ENCODE measurements around the gene SOX6. TPM values are rescaled to one million over a fixed set of nuclear protein-coding genes. Genes with fewer than 3 reads are reported as not detected.

SOX6 gene
- total and polyA plus RNA-seq, 5 experiments from 2014 or later = 0.26 TPM; not detected in 4

- H3K36me3 Mint-ChIP-seq = no peaks in the 10 kb centered on the region
- peaks cover 0 to 1% (median 0%) of the 10 kb centered on the region in 4 donors for H3K4me1 Mint-ChIP-seq
- POLR2A ChIA-PET = no interaction called here
- H3K9me3 Mint-ChIP-seq = peaks cover 0 to 9% (median 2%) of the 10 kb centered on the region in 9 donors
- H3K4me3 Mint-ChIP-seq = no peak overlapping the region
- ATAC-seq (no peak), DNase-seq (no peak)
- H3K27ac Mint-ChIP-seq = no peak overlapping the region
- H3K27me3 Mint-ChIP-seq = peaks cover 0 to 13% (median 11%) of the 10 kb centered on the region in 5 donors
Measured at GRCh38 chr11:15941206-15941770, 415.1 kb downstream of the SOX6 start.

DNA sequence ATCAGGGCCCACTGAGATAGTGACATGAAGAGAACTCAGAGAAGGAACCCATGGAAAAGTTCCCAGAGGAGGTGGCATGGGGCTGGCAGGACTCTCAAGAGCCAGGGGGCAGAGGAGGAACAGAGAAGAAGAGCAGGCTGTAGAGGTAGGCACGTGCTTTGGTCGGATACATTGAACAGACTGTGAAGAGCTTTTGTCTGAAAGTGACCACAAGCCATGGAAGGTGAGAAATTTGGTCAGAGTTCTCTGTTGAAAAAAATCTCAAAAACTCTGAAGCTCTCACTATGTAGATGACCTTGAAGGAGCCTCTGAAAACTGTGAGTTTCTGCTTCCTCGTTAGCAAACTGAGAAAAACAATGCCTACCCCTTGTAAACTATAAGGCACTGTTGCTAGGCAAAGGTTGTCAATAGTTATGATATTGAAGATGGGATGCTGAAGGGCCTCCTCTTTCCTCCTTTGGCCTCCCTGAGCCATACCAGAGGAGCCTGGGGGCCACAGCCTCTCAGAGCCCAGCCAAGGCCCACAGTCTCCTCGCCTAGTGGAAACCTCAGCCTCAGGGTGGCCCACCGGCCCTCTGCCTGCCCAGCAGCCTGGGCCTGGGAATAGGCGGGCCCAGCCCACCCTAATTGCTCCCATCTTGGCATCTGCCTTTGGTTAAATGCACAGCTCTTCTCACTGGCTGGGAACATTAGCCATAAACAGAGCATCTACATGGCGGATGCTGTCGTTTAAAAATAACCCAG lies 415.7 kb downstream of the SOX6 start:
- Mint-ChIP-seq H3K36me3 (no peaks in the 10 kb centered on the region), H3K9me3 (peaks cover 0 to 9% (median 2%) of the 10 kb centered on the region in 9 donors)

DNA sequence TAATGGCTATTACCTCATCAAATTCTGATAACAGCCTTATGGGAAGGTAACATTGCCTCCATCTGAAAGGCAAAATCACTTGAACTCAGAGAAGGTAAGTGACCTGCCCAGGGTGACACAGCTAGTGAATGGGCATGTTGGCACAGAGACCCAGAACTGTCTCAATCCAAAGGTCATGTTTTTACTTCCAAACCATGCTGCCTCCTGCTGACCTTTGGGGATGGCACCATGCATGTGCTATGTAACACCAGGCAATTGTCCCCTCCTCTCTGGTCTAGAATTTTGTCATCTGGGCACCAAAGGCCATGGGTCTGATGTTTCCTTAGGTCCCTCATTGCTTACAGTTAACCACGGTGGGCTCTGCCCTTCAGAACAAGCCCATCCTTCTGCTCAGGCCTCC lies 417.4 kb downstream of the SOX6 start:
- ATAC-seq (no peak), DNase-seq (no peak)
- Mint-ChIP-seq H3K4me3 (no peak overlapping the region), H3K36me3 (no peaks in the 10 kb centered on the region), H3K27ac (no peak overlapping the region), H3K4me1 (peaks cover 0 to 1% (median 0%) of the 10 kb centered on the region in 4 donors), H3K9me3 (peaks cover 0 to 6% (median 0%) of the 10 kb centered on the region in 9 donors), H3K27me3 (peaks cover 0 to 13% (median 11%) of the 10 kb centered on the region in 5 donors)
- POLR2A ChIA-PET = no interaction called here

More for the DNA sequence above, 415.7 kb downstream of the SOX6 start:
- ATAC-seq = no peak
- peaks cover 0 to 1% (median 0%) of the 10 kb centered on the region in 4 donors for H3K4me1 Mint-ChIP-seq
- no peak overlapping the region for H3K4me3 Mint-ChIP-seq
- POLR2A ChIA-PET = no interaction called here
- H3K27me3 Mint-ChIP-seq = peaks cover 0 to 13% (median 11%) of the 10 kb centered on the region in 5 donors
- H3K27ac Mint-ChIP-seq = peak overlapping the region in 1 of 10 donors; percentile 26
- DNase-seq = no peak

- ATAC-seq (no peak), DNase-seq (no peak)
- POLR2A ChIA-PET = no interaction called here
- H3K27me3 Mint-ChIP-seq = peaks cover 1 to 13% (median 11%) of the 10 kb centered on the region in 5 donors
- peaks cover 0 to 6% (median 0%) of the 10 kb centered on the region in 9 donors for H3K9me3 Mint-ChIP-seq
- H3K27ac Mint-ChIP-seq = no peak overlapping the region
- H3K4me3 Mint-ChIP-seq = no peak overlapping the region
- H3K36me3 Mint-ChIP-seq = no peaks in the 10 kb centered on the region
- peaks cover 0 to 1% (median 0%) of the 10 kb centered on the region in 4 donors for H3K4me1 Mint-ChIP-seq
Measured at GRCh38 chr11:15938121-15938611, 418.2 kb downstream of the SOX6 start.

GRCh38 chr11:15937601-15938120 lies 418.7 kb downstream of the SOX6 start:
- peaks cover 0 to 1% (median 0%) of the 10 kb centered on the region in 4 donors for H3K4me1 Mint-ChIP-seq
- ATAC-seq (no peak), DNase-seq (no peak)
- no peaks in the 10 kb centered on the region for H3K36me3 Mint-ChIP-seq
- H3K27ac Mint-ChIP-seq = no peak overlapping the region
- peaks cover 1 to 13% (median 11%) of the 10 kb centered on the region in 5 donors for H3K27me3 Mint-ChIP-seq
- POLR2A ChIA-PET = no interaction called here
- H3K4me3 Mint-ChIP-seq = no peak overlapping the region
- peaks cover 0 to 6% (median 0%) of the 10 kb centered on the region in 9 donors for H3K9me3 Mint-ChIP-seq

GRCh38 chr11:15936011-15936410 lies 420.3 kb downstream of the SOX6 start:
- H3K36me3 Mint-ChIP-seq = no peaks in the 10 kb centered on the region
- H3K27me3 Mint-ChIP-seq = peaks cover 0 to 13% (median 5%) of the 10 kb centered on the region in 5 donors
- H3K27ac Mint-ChIP-seq = no peak overlapping the region
- H3K4me1 Mint-ChIP-seq = no peaks in the 10 kb centered on the region
- peaks cover 0 to 10% (median 5%) of the 10 kb centered on the region in 9 donors for H3K9me3 Mint-ChIP-seq
- DNase-seq (no peak), ATAC-seq (no peak)
- H3K4me3 Mint-ChIP-seq = no peak overlapping the region
- POLR2A ChIA-PET = no interaction called here

- Mint-ChIP-seq H3K4me3 (no peak overlapping the region), H3K27ac (no peak overlapping the region), H3K36me3 (no peaks in the 10 kb centered on the region), H3K9me3 (peaks cover 0 to 13% (median 6%) of the 10 kb centered on the region in 9 donors), H3K4me1 (no peaks in the 10 kb centered on the region), H3K27me3 (peaks cover 0 to 11% (median 4%) of the 10 kb centered on the region in 5 donors)
- no peak for ATAC-seq
- POLR2A ChIA-PET = no interaction called here
- no peak for DNase-seq
Measured at GRCh38 chr11:15935373-15935772, 421.0 kb downstream of the SOX6 start.

- POLR2A ChIA-PET = no interaction called here
- Mint-ChIP-seq H3K4me3 (no peak overlapping the region), H3K36me3 (no peaks in the 10 kb centered on the region), H3K9me3 (peaks cover 0 to 13% (median 6%) of the 10 kb centered on the region in 9 donors), H3K4me1 (no peaks in the 10 kb centered on the region), H3K27ac (no peak overlapping the region), H3K27me3 (peaks cover 0 to 1% (median 0%) of the 10 kb centered on the region in 5 donors)
- DNase-seq = no peak
- ATAC-seq = no peak
Measured at GRCh38 chr11:15933886-15934625, 422.3 kb downstream of the SOX6 start.

GRCh38 chr11:15932417-15932816 lies 423.9 kb downstream of the SOX6 start:
- Mint-ChIP-seq H3K4me1 (no peaks in the 10 kb centered on the region), H3K9me3 (peaks cover 0 to 13% (median 6%) of the 10 kb centered on the region in 9 donors), H3K27me3 (peaks cover 0 to 4% (median 0%) of the 10 kb centered on the region in 5 donors), H3K36me3 (no peaks in the 10 kb centered on the region), H3K27ac (no peak overlapping the region), H3K4me3 (no peak overlapping the region)
- ATAC-seq (no peak), DNase-seq (no peak)
- POLR2A ChIA-PET = no interaction called here

DNA sequence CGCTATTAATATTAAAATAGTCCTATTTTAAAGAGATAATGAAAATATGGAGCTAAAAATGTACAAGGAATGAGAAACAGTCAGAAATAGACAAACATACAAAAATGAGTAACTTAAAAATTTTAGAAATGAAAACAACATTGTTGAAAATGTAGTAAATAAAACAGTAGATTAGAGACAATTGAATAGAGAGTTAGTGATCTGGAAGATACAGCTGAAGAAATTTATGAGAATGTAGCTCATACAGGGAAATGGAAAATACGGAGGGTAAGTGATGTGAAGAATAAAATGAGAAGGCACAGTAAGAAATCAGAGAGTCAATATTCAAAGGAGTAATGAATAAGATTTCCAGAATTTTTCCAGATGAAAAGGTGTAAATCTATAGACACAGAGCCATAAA lies 424.8 kb downstream of the SOX6 start:
- H3K9me3 Mint-ChIP-seq = peaks cover 0 to 13% (median 6%) of the 10 kb centered on the region in 9 donors
- DNase-seq (no peak), ATAC-seq (no peak)
- no peaks in the 10 kb centered on the region for H3K4me1 Mint-ChIP-seq
- no peak overlapping the region for H3K27ac Mint-ChIP-seq
- H3K4me3 Mint-ChIP-seq = no peak overlapping the region
- H3K36me3 Mint-ChIP-seq = no peaks in the 10 kb centered on the region
- H3K27me3 Mint-ChIP-seq = peaks cover 0 to 4% (median 0%) of the 10 kb centered on the region in 5 donors
- POLR2A ChIA-PET = interaction anchor here (0.5 kb wide), 1 partner anchor 1837 kb away, joined by 3 read pairs; no protein-coding TSS in a partner anchor

DNA sequence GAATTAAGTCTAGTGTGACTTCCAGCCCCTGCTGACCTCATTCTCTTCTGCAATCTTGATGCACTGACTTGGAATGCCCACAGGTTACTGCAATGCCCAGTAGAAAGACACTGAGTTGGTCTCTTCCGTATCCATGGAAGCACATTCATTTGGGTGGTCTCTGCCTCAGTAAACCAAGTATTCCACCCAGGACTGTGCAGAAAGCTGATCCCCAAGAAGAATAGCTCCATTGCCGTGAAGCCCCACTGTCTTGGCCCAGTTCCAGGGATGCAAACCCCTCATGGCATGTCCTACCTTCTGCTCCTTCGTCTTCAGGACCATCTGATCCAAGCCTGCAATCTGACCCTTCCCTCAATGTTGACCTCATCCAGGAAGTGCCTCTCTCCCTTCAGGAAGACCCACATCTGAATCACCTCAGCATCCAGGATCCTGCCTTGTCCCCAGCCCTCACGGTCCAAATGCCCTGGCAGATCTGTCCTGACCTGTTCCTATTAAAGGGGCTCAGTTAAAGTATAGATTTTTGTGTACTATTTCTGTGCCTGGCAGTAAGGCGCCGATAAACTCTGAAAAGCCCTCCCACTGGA lies 425.8 kb downstream of the SOX6 start:
- Mint-ChIP-seq H3K27me3 (peaks cover 0 to 4% (median 0%) of the 10 kb centered on the region in 5 donors), H3K27ac (no peak overlapping the region), H3K9me3 (peaks cover 0 to 13% (median 6%) of the 10 kb centered on the region in 9 donors), H3K4me3 (no peak overlapping the region), H3K4me1 (no peaks in the 10 kb centered on the region), H3K36me3 (no peaks in the 10 kb centered on the region)
- POLR2A ChIA-PET = no interaction called here
- no peak for ATAC-seq
- DNase-seq = no peak

DNA sequence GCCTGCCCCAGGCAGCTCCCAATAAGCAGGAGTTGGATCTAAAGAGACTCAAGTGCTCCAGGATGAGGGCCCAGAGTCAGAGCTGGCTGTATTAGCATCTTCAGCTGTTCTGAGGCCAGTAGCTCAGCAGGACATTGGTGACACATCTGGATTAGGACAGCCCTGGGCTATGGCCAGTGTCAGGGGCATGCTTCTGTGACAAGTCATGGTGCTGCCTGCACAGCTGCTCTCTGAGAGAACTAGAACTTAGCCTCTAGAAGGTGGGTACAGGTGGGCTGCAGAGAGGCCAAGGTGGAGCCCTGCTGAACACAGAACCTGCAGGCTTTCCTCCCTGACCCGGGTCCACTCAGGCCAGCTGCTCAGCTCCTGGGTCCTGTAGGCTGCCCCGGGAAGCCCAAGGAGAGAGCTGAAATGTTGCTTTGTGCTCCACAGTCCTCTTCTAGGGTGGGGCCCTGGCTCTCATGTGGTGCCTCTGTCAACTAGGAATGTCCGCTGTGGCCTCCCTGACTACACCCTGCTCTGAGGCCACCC lies 426.9 kb downstream of the SOX6 start:
- no peak overlapping the region for H3K27ac Mint-ChIP-seq
- no peaks in the 10 kb centered on the region for H3K4me1 Mint-ChIP-seq
- POLR2A ChIA-PET = no interaction called here
- no peak overlapping the region for H3K4me3 Mint-ChIP-seq
- ATAC-seq = no peak
- no peak for DNase-seq
- peaks cover 0 to 13% (median 6%) of the 10 kb centered on the region in 9 donors for H3K9me3 Mint-ChIP-seq
- H3K36me3 Mint-ChIP-seq = no peaks in the 10 kb centered on the region
- H3K27me3 Mint-ChIP-seq = peaks cover 0 to 5% (median 0%) of the 10 kb centered on the region in 5 donors

All from naive thymus-derived CD8-positive, alpha-beta T cell (primary cell).